Measurements from ENCODE around the gene SH3BP1.

GRCh38 chr22:37618072-37618656, 21.3 kb upstream of the SH3BP1 start:
- TF ChIP-seq CTCF (IDR thresholded peaks at IDR 0.05): no peak
- no peak for TF ChIP-seq POLR2A (IDR thresholded peaks at IDR 0.05)

Measured in gastroesophageal sphincter (tissue), 3 donors.